ENCODE data around the gene ABCA12.

The ABCA12 gene

DNA sequence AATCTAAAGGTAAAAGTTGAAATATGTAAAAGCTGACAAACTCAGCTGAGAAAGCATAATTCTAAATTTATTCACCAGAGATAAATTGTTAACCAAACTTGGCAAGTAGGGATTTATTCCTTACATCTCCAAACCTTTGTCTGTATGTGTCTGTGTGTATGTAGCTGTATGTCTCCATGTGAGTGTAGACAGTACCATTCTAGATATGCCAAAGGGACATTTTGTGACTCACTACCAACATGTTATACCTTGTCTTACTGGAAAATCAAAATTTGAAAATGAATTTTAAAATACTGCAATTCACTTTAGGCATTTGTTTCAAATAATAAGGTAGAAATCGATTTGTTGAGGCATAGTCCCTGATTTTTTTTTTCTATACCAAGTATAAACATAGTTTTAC lies 102.1 kb downstream of the ABCA12 start:
- no peak for DNase-seq

DNA sequence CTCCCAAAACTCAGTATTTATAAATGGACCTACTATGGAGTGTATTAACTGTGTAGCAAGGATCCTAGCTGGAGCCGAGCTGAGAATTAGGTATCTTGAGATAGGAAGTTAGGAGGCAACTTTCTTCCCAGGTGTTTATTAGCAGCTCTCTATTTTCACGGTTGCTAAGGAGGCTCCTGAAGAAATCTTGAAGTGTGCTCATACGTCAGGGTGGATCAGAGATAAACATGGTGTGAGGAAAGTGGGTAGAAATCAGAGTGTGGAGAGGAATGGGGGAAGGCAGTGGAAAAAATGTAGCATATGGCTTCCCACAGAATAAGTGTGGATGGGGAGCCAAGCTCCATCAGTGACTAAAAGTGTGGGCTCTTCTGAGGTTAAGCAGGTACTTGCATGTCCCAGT lies 104.3 kb downstream of the ABCA12 start:
- DNase-seq, result no peak

DNA sequence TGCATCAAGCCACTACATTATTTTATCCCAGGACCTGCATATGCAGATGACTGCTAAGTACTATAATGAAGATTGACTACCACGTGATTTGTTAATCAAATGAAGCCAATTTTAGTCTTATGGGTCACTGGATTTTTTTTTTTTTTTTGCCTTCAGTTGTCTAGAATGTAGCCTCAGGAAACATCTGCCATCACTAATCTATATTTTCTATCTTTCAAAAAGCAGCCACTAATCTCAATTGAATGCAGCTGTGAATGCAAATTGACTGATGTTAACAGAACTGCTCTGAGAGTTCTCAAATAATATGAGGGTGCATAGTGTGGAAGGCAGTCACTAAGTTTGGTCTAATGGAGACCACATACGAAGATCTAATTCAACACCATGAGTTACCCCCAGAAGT lies 106.3 kb downstream of the ABCA12 start:
- DNase-seq, result no peak

DNA sequence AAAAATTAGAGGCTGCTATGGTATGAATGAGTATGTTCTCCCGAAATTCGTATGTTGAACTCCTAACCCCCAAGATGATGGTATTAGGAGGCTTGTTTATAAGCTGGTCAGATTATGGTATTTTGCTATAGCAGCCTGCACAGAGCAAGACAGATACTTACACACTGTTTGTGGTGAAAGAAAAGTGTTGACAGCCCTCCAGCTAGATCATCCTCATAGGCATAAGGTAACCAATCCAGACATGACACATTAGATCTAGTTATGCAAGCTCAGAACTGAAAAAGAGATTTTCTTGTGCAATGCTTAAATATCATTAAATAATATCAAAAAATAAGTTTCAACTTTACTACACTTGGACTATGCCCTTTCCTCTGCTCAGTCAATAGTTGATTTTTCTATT lies 107.1 kb downstream of the ABCA12 start:
- no peak for DNase-seq

DNA sequence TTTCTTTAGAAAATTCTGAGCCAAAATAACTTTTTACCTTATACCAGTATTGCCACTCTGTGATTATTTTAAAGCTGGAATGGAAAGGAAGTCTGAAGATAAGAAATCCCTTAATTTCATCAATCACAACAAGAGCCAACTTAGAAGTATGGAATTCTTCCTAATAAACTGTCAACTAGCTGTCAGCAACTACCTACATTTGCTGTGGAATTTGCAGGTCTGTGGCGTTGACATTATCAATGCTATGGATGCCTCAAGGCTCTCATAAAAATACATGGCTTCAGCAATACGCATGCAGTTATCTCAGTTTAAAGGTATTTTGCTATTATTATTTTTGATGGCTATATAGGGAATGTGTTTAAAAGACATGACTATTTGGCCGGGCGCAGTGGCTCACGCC lies 108.5 kb downstream of the ABCA12 start:
- no peak for DNase-seq

DNA sequence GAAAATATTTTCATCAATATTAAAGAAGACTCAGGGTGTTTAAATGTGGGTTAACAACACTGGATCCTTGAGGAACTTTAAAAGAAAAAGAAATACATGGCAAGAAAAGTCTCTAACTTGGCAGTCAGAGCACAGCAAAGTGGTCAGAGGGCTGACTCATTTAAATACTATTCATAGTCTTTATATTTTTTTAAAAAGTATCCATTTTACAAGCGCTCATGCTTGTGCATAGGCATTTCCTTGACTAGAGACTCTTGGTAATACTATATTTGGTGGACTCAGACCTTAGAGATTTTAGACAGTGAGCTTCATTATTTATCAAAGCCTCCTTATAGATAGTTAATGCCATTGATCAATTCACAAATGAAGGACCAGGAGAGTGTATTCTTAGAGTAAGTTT lies 110.2 kb downstream of the ABCA12 start:
- no peak for DNase-seq

DNA sequence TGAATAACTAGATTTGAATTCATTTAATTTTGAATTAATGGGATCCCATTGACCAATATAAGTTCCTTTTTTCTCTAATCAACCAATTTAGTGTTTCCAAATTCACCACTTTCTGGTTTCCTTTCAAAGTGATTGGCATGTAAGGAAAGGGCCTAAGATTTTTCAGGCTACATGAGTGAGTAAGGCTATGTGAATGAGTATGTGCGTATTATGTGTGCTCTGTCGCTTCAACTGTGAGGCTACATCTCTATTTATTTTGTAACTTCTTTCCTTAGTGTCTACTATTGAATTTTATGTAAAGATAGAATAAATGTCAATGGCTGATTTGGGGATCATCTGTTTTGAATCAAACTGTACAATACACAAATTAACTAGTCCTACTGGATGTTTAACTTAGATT lies 110.6 kb downstream of the ABCA12 start:
- no peak for DNase-seq

DNA sequence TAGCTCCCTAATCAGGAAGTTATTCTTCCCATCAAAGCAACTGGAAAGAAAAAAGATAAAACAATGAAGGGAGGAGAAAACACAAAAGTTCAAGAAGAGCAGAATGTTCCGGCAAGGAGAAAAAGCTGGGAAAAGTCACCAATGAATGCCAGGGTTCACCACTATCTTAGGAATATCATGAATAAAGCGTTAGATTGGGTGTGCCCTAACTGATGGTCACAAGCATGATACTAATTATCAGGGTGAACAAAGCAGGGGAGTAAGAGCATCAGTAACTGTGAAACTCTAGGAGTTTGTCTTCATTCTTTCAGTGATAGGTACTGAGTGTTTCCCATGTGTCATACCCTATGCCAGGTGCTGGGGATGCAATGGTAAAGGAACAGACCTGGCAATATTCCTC lies 115.5 kb downstream of the ABCA12 start:
- no peak for DNase-seq

DNA sequence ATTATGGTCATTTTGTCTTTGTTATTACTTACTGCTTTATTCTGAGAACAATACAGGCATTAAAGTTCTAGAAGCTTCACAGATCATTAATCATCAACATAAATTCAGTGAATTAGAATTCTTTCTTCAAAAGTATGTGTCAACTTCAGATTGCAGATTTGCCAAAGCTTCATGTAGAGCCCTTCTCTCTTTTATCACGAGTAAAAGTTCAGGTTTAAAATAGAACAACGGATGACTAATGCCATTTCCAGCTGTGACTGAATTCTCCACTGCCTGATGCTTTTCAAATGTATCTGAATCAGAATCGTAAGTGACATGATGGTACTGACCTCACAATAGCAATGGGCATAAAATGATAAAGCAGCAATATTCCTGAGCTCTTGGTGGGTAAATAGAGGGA lies 116.0 kb downstream of the ABCA12 start:
- DNase-seq, result no peak

DNA sequence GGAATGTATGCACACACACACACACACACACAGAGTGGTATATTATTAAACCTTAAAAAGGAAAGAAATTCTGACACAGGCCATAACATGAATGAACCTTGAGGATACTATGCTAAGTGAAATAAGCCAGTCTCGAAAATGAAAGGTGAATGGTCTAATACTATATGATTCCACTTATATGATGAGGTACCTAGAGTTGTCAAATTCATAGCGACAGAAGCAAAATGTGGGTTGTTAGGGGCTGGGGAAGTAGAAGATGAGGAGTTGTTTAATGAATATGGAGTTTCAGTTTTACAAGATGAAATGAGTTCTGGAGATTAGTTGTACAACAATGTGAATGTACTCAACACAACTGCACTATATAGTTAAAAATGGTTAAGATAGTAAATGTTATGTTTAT lies 118.1 kb downstream of the ABCA12 start:
- DNase-seq, result no peak

DNA sequence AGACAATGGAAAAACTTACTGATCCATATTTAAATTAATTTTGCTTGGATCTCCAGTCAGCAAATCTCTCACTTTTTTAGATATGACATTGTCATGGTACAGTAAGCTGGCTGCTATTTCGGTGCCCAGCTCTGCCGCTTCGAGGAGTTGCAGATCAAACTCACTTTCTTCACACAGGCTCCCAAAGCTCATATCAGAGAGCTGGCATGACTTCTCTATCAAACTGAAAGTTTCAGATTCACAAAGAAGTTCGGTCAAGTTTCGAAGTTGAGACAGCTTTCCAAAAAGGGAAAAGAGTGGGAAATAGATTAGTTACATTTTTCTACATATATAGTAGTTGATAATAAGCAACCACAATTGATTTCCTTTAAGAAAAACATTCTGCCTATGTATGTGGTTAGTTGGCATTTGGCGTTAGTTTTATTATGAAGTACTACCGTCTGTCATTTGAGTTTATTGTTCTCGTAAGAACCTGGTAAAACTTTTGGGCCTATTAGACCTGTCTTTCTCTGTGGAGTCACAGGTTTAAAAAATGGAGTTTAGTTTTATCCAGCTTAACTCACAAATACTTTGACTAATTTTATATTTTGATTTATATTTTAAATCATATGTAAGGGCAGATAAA lies 118.8 kb downstream of the ABCA12 start:
- no peak for DNase-seq

DNA sequence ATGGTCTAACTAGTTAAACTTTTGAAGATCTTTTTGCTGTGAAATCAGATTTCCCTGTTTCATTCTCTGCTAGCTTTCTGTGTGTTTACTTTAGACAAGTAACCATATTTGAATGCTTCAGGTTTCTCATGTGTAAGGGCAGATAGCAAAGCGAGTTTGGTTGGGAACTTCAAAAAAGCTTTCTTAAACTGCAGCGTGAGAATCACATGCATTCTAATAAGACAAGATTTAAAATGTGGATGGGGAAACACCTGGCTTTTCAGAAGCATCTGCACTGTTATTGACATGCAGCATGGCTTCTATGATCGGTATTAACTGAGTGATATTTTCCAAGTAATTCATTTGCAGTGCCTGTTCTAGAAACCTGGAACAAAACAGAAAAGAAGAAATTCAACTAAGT lies 119.3 kb downstream of the ABCA12 start:
- DNase-seq, result no peak

DNA sequence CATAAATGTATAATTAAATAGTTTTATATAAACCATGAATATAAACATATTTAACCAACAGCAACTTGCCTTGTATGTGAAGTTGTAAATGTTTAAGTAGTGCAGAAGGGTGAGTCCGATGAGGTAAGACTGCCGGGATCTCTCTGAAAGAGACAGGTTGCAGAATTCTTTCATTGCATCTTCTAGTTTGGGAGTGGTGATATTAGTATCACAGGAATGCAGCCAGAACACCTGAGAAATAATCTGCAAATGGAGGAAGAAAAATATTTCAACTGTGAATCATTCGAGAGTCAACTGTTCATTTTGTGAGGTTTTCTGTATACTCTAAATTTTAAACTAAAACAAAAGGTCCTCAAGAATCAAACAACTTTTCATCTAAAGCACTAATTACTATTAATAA lies 123.0 kb downstream of the ABCA12 start:
- no peak for DNase-seq

DNA sequence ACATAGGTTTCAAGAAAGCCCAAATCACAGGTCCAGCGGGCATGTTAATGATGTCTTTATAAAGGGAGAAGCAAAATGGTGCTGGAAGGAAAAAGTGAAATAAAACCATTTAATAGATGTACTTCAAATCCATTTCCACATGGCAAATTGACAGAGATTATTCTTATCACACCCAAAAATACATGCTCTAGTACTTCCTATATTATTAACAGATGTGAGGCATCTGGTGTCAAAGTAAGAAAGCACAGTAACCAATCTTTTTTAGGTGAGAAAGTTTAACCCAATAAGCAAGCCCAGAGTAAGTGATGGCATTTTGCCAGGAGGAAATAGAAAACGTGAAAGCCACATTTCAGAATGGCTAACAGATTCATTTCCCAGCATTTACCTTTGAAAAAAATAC lies 128.0 kb downstream of the ABCA12 start:
- DNase-seq, result no peak

DNA sequence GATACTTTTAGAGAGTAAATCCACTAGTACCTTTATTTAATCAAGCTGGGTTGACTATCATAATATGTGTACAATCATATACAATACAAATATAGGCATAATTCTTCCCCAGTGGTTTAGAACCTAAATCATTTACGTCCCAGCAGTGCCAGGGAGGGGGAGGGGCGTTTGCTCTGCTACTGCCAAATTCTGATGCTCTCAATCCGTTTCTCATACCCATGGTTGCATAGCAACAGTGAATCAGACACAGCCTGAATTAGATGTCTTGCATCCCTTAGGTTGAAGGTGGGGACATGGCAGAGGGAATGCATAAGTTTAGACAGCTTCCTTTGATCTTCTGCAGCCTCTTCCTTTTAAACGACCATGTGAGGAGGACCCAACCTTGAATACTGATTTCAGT lies 135.4 kb downstream of the ABCA12 start:
- DNase-seq, result peak; percentile 57

DNA sequence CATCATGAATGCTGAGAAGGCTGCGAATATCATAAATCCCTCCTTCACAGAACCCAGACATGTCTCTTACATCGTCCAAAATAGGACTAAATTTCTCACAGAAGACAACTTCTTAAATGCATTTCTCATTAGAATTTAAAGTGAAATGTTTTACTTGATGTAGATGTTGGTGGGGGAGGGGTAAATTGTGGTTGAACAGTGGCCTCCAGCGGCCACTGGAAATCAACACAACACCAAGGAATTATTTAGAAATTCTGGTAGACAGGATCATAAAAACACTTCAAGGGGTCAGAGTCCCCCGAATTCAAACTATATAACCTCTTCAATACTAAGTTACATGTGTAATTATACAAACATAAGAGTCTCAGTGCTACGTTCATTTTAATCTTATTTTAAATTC lies 135.9 kb downstream of the ABCA12 start:
- DNase-seq, result peak; percentile 70

DNA sequence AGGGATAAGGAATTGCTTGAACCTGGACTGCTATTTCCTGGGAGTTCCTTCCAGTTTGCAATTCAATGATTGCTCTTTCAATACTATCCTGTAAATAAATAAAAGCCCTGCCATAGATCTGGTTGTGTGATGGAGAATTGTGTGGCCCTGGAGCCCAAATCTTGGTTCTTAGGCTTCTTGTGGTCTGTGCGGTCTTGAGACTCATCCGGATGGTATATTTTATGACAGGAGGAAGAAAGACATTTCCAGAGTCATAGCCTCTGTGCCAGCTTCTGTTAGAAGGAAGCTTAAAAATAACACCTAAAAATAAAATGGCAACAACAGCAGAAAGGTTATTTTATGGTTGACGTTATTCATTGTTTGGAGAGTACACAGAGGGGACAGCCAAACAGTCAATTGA lies 137.7 kb downstream of the ABCA12 start:
- DNase-seq, result no peak

DNA sequence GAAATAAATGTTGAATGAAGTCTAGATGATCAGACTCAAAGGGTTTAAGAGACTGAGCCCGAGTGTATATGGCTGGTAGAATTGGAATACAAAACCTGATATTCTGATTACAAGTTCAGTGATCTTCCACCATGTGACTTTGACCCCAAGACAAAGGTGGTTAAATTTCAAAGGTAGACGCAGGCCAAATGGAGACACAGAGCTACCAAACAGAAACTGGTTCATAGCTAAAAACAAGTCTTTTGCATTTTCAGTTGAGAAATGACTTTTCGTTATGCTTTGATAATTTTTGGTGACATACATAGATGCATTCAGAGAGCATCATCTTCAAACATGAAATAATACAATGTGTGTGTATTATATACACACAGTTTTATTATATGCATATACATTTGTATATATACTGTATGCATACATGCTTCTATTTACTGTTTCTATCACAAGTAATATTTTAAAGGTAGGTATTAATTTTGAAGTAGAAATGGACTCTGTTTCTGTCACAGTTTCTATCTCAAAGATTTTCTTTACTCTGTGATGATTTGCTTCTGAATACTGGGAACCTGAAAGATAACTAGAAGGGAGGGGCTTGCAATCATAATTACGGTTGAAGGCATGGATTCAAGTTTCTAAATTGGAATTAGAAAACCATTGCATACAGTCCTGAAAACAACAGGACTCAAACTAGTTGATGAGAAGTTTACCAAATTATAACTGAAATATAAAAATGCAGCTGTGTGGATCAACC lies 142.3 kb downstream of the ABCA12 start:
- DNase-seq, result no peak

DNA sequence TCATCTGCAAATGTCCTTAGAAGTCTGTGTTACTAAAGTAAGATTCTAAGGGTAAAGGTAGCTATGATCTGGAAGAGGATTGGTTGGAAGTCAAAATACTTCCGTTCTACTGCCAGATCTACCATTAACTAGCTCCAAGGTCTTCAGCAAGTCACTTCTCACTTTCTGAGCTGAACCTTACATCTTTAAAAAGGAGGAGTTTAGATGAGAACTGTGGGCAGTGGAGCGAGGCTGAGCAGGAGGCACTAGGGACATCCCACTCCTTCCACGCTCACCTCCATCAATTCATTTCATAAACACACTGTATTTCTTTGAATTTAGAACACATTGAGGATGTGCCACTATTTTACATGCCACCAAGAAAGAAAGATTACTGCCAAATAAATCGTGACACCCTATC lies 143.0 kb downstream of the ABCA12 start:
- DNase-seq, result no peak

DNA sequence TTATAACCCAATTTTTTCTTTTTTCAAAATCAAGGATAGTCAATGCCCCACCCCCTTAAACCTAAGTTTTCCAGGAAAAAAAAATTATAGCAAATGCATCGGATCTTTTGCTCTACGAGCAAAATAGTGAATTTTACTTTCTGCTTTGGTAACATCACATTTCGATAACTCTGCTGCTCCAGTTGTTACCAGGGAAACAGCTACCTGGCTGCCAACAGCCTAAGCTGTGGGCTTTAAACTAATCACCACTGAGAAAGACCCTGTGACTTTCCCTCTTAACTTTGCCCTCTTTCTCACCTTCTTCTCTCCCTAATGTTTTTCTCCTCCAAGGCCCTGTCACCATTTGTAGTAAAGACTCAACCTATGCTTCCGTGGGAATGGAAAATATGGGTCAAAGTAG lies 145.5 kb downstream of the ABCA12 start:
- DNase-seq, result no peak

DNA sequence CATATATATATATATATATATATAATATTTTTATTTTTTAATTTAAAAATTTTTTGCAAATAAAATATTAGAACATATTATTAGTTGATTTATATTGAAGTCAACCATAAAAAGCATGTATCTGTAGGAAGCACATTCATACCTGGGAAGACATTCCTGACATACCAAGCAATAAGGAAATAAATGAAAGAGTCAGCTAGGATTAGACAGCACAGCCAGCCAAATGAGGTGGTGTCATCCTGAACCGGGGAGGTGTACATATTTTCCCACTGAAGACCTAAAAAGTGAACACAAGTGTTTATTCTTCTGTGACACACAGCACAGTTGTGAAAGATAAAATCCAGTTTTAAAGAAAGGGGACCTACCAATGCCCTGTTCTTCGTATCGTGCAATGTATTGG lies 149.2 kb downstream of the ABCA12 start:
- DNase-seq, result no peak

DNA sequence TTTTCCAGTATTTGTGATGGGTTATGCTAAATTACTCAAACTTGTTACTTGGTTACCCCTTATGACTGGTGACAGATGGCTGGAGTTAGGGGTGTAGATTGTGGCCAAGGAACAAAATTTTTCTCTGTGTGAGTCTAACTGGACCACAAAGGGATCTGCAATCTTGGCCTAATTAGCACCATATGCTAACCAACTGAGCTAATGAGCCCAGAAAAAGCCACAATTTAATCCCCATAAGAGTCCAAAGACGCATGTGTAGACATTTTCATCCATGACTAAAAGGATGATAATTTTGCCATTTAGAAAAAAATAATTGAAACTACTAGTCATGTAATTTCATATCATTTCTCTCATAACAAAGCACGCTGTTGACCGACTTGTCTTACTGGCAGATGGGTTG lies 151.2 kb downstream of the ABCA12 start:
- DNase-seq, result no peak

DNA sequence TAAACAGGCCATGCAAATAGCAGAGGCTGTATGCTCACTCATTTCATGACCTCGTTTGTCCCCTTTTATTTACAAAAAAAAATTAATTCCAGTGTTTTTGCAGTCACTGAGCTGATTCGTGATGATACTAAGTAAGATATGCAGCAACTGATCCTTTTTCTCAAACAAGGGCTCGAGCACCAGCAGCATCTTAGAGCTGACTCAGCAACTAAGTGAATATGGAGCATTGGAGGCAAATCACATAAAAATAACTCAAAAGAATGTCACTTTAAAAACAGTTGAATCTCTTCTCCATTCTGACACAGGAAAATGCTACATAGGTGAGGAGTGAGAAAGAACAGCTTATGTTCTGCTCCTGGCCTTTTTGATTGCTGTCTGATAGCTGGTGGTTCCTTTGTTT lies 152.8 kb downstream of the ABCA12 start:
- no peak for DNase-seq

DNA sequence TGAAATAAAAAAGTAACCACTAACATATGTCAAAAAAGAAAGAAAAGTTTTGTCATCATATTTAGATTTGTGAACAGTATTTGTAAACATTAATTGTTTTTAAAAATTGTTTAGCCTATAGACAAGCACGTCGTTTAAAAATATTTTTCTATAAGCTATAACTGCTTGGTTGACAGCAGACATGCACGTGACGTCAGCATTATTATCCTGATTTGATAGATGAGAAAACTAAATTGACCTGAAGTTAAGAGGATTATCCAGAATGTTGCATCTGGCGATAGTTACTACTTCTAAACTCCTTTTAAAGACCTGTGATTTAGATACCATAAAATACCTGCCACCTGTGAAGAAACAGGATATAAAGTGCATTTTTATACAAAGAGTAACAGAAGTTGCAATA lies 172.0 kb downstream of the ABCA12 start:
- DNase-seq, result no peak

DNA sequence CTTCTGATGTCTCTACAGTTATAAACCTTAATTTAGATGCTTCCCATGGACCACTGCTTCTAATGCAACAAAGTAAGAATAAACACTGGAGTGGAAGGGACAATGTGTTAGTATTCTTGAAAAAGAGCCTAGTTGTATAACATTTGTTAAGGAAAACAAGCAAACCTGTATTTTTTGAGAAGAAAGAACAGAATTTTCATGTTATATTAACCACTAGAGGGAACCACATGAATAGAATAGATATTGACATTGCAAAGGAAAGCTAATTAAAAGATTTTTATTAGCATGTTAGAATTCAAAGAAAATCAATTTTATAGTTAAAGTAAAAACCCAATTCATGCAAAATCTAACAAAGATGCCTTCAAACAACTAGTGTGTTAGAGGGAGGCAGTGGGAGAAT lies 177.7 kb downstream of the ABCA12 start:
- no peak for DNase-seq
